GM23338 (cell line): ENCODE results near the gene CCDC146. TPM values are rescaled to one million over a fixed set of nuclear protein-coding genes. Genes with fewer than 3 reads are reported as not detected.

Source experiments
- ATAC-seq: fragments of 200-7000 bp; cut with Tn5 transposase; 3 replicates; pipeline ENCODE4 v1.9.1; 2020
- DNase-seq: peaks from one replicate; pipeline ENCODE4 v3.0.0-alpha.2; 2015; ENCODE audit warnings: low spot score
- H2AFZ ChIP-seq: fragments of 200-600 bp; sonication (generic); 2 replicates; pipeline ENCODE4 v1.8.0; 2016; ENCODE audit warnings: antibody characterized with exemption, mild to moderate bottlenecking, moderate library complexity
- H3F3A ChIP-seq: fragments of 200-600 bp; sonication (generic); replicated peaks from 2 replicates; pipeline ENCODE4 v1.8.0; 2017; ENCODE audit warnings: antibody characterized with exemption, mixed run types, low read depth
- H3K27ac ChIP-seq: fragments of 200-600 bp; sonication (generic); 2 replicates; pipeline ENCODE4 v1.6.1; 2016; ENCODE audit warnings: low read depth
- H3K27me3 ChIP-seq: fragments of 200-600 bp; sonication (generic); 2 replicates; pipeline ENCODE4 v1.8.0; 2016; ENCODE audit warnings: mild to moderate bottlenecking, mixed run types, moderate library complexity; ENCODE audit not compliant: insufficient read depth
- H3K36me3 ChIP-seq: fragments of 200-600 bp; sonication (generic); 2 replicates; pipeline ENCODE4 v1.8.0; 2016; ENCODE audit warnings: mild to moderate bottlenecking; ENCODE audit not compliant: insufficient read depth
- H3K4me1 ChIP-seq: fragments of 200-600 bp; sonication (generic); 2 replicates; pipeline ENCODE4 v1.8.0; 2016; ENCODE audit warnings: mild to moderate bottlenecking, moderate library complexity; ENCODE audit not compliant: insufficient read depth
- H3K4me2 ChIP-seq: fragments of 200-600 bp; sonication (generic); 2 replicates; pipeline ENCODE4 v1.7.1; 2017; ENCODE audit warnings: mixed run types
- H3K4me3 ChIP-seq: fragments of 200-600 bp; sonication (generic); 2 replicates; pipeline ENCODE4 v1.6.1; 2016; ENCODE audit warnings: mixed run types
- H3K79me2 ChIP-seq: fragments of 200-600 bp; sonication (generic); replicated peaks from 2 replicates; pipeline ENCODE4 v1.8.0; 2017; ENCODE audit warnings: mild to moderate bottlenecking; ENCODE audit not compliant: insufficient read depth
- H3K9me2 ChIP-seq: fragments of 200-600 bp; sonication (generic); 2 replicates; pipeline ENCODE4 v1.8.0; 2017; ENCODE audit not compliant: insufficient read depth
- H4K20me1 ChIP-seq: fragments of 200-600 bp; sonication (generic); replicated peaks from 2 replicates; pipeline ENCODE4 v1.8.0; 2017; ENCODE audit warnings: mild to moderate bottlenecking; ENCODE audit not compliant: insufficient read depth
- H3K27ac Mint-ChIP-seq: 2 replicates; pipeline ENCODE4 v1.8.0; 2020; ENCODE audit warnings: inconsistent platforms, mild to moderate bottlenecking, moderate library complexity, mixed read lengths
- H3K27me3 Mint-ChIP-seq: 3 replicates; pipeline ENCODE4 v1.8.0; 2022; ENCODE audit warnings: low read depth, mild to moderate bottlenecking, moderate library complexity, mixed read lengths, inconsistent platforms; ENCODE audit not compliant: insufficient read depth, poor library complexity
- H3K36me3 Mint-ChIP-seq: 3 replicates; pipeline ENCODE4 v1.8.0; 2021; ENCODE audit warnings: low read depth, mild to moderate bottlenecking, inconsistent platforms, moderate library complexity, mixed read lengths
- H3K4me1 Mint-ChIP-seq: 3 replicates; pipeline ENCODE4 v1.8.0; 2020; ENCODE audit warnings: mild to moderate bottlenecking, inconsistent platforms, mixed read lengths
- H3K4me3 Mint-ChIP-seq: 3 replicates; pipeline ENCODE4 v1.8.0; 2021; ENCODE audit warnings: moderate library complexity, mild to moderate bottlenecking, inconsistent platforms, mixed read lengths
- H3K9me3 Mint-ChIP-seq: 3 replicates; pipeline ENCODE4 v1.8.0; 2020; ENCODE audit warnings: moderate library complexity, mild to moderate bottlenecking, inconsistent platforms, mixed read lengths
- CTCF ChIP-seq, 2 experiments: fragments of 200-600 bp in 1 of 2; sonication (generic) in 1 of 2; conservative IDR thresholded peaks; 2 replicates each; pipeline versions ENCODE4 v1.5.1 to v1.6.1; 2016 to 2017; ENCODE audit warnings: antibody characterized with exemption in 2 of 2, low read depth in 2 of 2, mild to moderate bottlenecking in 2 of 2, moderate library complexity in 1 of 2
- EZH2 ChIP-seq: fragments of 200-600 bp; sonication (generic); IDR thresholded peaks from one replicate; pipeline ENCODE4 v1.8.0; 2017; ENCODE audit warnings: antibody characterized with exemption, mild to moderate bottlenecking, low read depth; ENCODE audit not compliant: unreplicated experiment
- EZH2phosphoT487 ChIP-seq: fragments of 200-600 bp; sonication (generic); IDR thresholded peaks from one replicate; pipeline ENCODE4 v1.8.1; 2018; ENCODE audit warnings: antibody characterized with exemption; ENCODE audit not compliant: unreplicated experiment
- POLR2AphosphoS5 ChIP-seq: IDR thresholded peaks from 2 replicates; pipeline ENCODE4 v1.6.1; 2016; ENCODE audit warnings: antibody characterized with exemption, low read depth
- STAT1 ChIP-seq: IDR thresholded peaks from one replicate; pipeline ENCODE4 v1.6.1; 2016; ENCODE audit warnings: antibody characterized with exemption; ENCODE audit not compliant: unreplicated experiment
- ZNF114 ChIP-seq: fragments of 250-450 bp; sonication (Bioruptor Pico); IDR thresholded peaks from 2 replicates; pipeline ENCODE4 v1.5.0; 2020; ENCODE audit warnings: mild to moderate bottlenecking, moderate library complexity
- ZNF331 ChIP-seq: fragments of 250-450 bp; sonication (Bioruptor Pico); IDR thresholded peaks from 2 replicates; pipeline ENCODE4 v1.5.0; 2020; ENCODE audit warnings: low read depth, mild to moderate bottlenecking, moderate library complexity
- polyA plus RNA-seq: library from polyadenylated mRNA; unstranded; fragments of >200 nt; fragmentation: Nextera tagmentation; extraction: Ambion mirVana; gene quantifications from 2 replicates; pipeline ENCODE4 v1.2.1, GENCODE V29; 2016
- total RNA-seq: library from RNA; depleted of rRNA; stranded (reverse); fragments of >200 nt; shearing (Covaris generic); gene quantifications from 2 replicates; pipeline ENCODE4 v1.2.3, GENCODE V29; 2014
- TF ChIP-seq, protein P1 (sequence below): IDR thresholded peaks from 2 replicates; pipeline ENCODE4 v1.6.1; 2016; ENCODE audit warnings: antibody characterized with exemption
- TF ChIP-seq, protein P2 (sequence below): fragments of 250-450 bp; sonication (Bioruptor Pico); IDR thresholded peaks from 2 replicates; pipeline ENCODE4 v1.5.0; 2020; ENCODE audit warnings: mild to moderate bottlenecking, moderate library complexity
- TF ChIP-seq, protein P3 (sequence below): IDR thresholded peaks from one replicate; pipeline ENCODE4 v1.6.1; 2018; ENCODE audit warnings: antibody characterized with exemption; ENCODE audit not compliant: unreplicated experiment

CCDC146 gene
- total and polyA plus RNA-seq, 2 experiments from 2014 or later: 0.35 to 0.74 TPM

GRCh38 chr7:77320714-77321113, 198.3 kb downstream of the CCDC146 start:
- no peaks in the 10 kb centered on the region for H3K4me1 Mint-ChIP-seq
- H3K27me3 Mint-ChIP-seq: no peaks in the 10 kb centered on the region
- H3K9me3 Mint-ChIP-seq: no peaks in the 10 kb centered on the region
- no peaks in the 10 kb centered on the region for H3K27me3 ChIP-seq
- no peaks in the 10 kb centered on the region for H3K9me2 ChIP-seq
- no peak overlapping the region for H3K4me2 ChIP-seq
- no peaks in the 10 kb centered on the region for H3K79me2 ChIP-seq
- no peaks in the 10 kb centered on the region for H4K20me1 ChIP-seq
- no peaks in the 10 kb centered on the region for H3K4me1 ChIP-seq
- no peak overlapping the region for H3K27ac Mint-ChIP-seq
- H3K4me3 ChIP-seq: no peak overlapping the region
- H3F3A ChIP-seq: no peaks in the 10 kb centered on the region
- no peak for TF ChIP-seq POLR2AphosphoS5
- TF ChIP-seq, protein P1, sequence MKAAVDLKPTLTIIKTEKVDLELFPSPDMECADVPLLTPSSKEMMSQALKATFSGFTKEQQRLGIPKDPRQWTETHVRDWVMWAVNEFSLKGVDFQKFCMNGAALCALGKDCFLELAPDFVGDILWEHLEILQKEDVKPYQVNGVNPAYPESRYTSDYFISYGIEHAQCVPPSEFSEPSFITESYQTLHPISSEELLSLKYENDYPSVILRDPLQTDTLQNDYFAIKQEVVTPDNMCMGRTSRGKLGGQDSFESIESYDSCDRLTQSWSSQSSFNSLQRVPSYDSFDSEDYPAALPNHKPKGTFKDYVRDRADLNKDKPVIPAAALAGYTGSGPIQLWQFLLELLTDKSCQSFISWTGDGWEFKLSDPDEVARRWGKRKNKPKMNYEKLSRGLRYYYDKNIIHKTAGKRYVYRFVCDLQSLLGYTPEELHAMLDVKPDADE: no peak
- DNase-seq (no peak), ATAC-seq (no peak)
- H3K36me3 Mint-ChIP-seq: no peaks in the 10 kb centered on the region
- no peak overlapping the region for H3K27ac ChIP-seq
- H3K4me3 Mint-ChIP-seq: no peak overlapping the region
- no peak overlapping the region for H2AFZ ChIP-seq
- no peaks in the 10 kb centered on the region for H3K36me3 ChIP-seq

DNA sequence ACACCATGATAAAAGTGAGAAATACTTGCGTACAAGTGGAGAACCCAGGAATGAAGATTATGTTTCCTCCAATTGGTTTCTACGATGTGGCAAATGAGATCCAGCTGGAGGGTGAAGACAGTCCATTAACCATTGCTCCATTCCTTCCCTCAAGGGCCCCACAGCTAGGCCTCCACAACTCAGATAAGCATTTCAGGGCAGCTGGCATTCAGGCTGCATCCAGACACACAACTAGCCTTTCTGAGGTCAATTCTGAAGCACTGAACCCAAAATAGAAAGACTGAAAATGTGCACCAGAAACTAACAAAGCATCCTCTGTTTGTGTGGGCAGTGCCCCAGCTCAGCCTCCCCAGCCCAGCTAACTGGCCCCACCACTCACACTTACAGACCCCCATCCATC, 198.9 kb downstream of the CCDC146 start:
- no peaks in the 10 kb centered on the region for H3K27me3 Mint-ChIP-seq
- ATAC-seq: no peak
- Histone ChIP-seq H3K27ac (no peak overlapping the region), H3K79me2 (no peaks in the 10 kb centered on the region), H3K9me2 (no peaks in the 10 kb centered on the region), H3F3A (no peaks in the 10 kb centered on the region), H3K36me3 (no peaks in the 10 kb centered on the region), H3K4me3 (no peak overlapping the region), H3K4me1 (no peaks in the 10 kb centered on the region), H2AFZ (no peak overlapping the region), H3K4me2 (no peak overlapping the region), H3K27me3 (no peaks in the 10 kb centered on the region), H4K20me1 (no peaks in the 10 kb centered on the region)
- no peaks in the 10 kb centered on the region for H3K36me3 Mint-ChIP-seq
- H3K4me1 Mint-ChIP-seq: no peaks in the 10 kb centered on the region
- H3K9me3 Mint-ChIP-seq: no peaks in the 10 kb centered on the region
- H3K27ac Mint-ChIP-seq: no peak overlapping the region
- no peak overlapping the region for H3K4me3 Mint-ChIP-seq
- no peak for DNase-seq
- TF ChIP-seq, protein P2, sequence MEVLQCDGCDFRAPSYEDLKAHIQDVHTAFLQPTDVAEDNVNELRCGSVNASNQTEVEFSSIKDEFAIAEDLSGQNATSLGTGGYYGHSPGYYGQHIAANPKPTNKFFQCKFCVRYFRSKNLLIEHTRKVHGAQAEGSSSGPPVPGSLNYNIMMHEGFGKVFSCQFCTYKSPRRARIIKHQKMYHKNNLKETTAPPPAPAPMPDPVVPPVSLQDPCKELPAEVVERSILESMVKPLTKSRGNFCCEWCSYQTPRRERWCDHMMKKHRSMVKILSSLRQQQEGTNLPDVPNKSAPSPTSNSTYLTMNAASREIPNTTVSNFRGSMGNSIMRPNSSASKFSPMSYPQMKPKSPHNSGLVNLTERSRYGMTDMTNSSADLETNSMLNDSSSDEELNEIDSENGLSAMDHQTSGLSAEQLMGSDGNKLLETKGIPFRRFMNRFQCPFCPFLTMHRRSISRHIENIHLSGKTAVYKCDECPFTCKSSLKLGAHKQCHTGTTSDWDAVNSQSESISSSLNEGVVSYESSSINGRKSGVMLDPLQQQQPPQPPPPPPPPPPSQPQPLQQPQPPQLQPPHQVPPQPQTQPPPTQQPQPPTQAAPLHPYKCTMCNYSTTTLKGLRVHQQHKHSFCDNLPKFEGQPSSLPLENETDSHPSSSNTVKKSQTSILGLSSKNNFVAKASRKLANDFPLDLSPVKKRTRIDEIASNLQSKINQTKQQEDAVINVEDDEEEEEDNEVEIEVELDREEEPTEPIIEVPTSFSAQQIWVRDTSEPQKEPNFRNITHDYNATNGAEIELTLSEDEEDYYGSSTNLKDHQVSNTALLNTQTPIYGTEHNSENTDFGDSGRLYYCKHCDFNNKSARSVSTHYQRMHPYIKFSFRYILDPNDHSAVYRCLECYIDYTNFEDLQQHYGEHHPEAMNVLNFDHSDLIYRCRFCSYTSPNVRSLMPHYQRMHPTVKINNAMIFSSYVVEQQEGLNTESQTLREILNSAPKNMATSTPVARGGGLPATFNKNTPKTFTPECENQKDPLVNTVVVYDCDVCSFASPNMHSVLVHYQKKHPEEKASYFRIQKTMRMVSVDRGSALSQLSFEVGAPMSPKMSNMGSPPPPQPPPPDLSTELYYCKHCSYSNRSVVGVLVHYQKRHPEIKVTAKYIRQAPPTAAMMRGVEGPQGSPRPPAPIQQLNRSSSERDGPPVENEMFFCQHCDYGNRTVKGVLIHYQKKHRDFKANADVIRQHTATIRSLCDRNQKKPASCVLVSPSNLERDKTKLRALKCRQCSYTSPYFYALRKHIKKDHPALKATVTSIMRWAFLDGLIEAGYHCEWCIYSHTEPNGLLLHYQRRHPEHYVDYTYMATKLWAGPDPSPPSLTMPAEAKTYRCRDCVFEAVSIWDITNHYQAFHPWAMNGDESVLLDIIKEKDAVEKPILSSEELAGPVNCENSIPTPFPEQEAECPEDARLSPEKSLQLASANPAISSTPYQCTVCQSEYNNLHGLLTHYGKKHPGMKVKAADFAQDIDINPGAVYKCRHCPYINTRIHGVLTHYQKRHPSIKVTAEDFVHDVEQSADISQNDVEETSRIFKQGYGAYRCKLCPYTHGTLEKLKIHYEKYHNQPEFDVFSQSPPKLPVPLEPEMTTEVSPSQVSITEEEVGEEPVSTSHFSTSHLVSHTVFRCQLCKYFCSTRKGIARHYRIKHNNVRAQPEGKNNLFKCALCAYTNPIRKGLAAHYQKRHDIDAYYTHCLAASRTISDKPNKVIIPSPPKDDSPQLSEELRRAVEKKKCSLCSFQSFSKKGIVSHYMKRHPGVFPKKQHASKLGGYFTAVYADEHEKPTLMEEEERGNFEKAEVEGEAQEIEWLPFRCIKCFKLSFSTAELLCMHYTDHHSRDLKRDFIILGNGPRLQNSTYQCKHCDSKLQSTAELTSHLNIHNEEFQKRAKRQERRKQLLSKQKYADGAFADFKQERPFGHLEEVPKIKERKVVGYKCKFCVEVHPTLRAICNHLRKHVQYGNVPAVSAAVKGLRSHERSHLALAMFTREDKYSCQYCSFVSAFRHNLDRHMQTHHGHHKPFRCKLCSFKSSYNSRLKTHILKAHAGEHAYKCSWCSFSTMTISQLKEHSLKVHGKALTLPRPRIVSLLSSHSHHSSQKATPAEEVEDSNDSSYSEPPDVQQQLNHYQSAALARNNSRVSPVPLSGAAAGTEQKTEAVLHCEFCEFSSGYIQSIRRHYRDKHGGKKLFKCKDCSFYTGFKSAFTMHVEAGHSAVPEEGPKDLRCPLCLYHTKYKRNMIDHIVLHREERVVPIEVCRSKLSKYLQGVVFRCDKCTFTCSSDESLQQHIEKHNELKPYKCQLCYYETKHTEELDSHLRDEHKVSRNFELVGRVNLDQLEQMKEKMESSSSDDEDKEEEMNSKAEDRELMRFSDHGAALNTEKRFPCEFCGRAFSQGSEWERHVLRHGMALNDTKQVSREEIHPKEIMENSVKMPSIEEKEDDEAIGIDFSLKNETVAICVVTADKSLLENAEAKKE (CRISPR knock-in tag): no peak
- TF ChIP-seq STAT1 (no peak), ZNF331 (CRISPR knock-in tag) (no peak), EZH2 (no peak), ZNF114 (CRISPR knock-in tag) (no peak), EZH2phosphoT487 (no peak), CTCF (conservative IDR thresholded peaks at IDR 0.05; ENCODE audit: low read depth in 2 of 2) (no peak), POLR2AphosphoS5 (no peak)
- TF ChIP-seq, protein P3, sequence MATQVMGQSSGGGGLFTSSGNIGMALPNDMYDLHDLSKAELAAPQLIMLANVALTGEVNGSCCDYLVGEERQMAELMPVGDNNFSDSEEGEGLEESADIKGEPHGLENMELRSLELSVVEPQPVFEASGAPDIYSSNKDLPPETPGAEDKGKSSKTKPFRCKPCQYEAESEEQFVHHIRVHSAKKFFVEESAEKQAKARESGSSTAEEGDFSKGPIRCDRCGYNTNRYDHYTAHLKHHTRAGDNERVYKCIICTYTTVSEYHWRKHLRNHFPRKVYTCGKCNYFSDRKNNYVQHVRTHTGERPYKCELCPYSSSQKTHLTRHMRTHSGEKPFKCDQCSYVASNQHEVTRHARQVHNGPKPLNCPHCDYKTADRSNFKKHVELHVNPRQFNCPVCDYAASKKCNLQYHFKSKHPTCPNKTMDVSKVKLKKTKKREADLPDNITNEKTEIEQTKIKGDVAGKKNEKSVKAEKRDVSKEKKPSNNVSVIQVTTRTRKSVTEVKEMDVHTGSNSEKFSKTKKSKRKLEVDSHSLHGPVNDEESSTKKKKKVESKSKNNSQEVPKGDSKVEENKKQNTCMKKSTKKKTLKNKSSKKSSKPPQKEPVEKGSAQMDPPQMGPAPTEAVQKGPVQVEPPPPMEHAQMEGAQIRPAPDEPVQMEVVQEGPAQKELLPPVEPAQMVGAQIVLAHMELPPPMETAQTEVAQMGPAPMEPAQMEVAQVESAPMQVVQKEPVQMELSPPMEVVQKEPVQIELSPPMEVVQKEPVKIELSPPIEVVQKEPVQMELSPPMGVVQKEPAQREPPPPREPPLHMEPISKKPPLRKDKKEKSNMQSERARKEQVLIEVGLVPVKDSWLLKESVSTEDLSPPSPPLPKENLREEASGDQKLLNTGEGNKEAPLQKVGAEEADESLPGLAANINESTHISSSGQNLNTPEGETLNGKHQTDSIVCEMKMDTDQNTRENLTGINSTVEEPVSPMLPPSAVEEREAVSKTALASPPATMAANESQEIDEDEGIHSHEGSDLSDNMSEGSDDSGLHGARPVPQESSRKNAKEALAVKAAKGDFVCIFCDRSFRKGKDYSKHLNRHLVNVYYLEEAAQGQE: no peak
